OCI-LY1 (cell line): ENCODE results near the gene CMIP.

Experiments
- H2AFZ ChIP-seq: fragments of 200-600 bp; sonication (generic), shearing (Covaris generic); 2 replicates; pipeline ENCODE4 v1.6.0; 2014; ENCODE audit warnings: antibody characterized with exemption, mild to moderate bottlenecking, low read length
- H3F3A ChIP-seq: fragments of 200-600 bp; sonication (generic), shearing (Covaris generic); 2 replicates; pipeline ENCODE4 v1.6.0; 2014; ENCODE audit warnings: mild to moderate bottlenecking, antibody characterized with exemption, low read length, moderate library complexity; ENCODE audit not compliant: insufficient read depth
- H3K27ac ChIP-seq: fragments of 200-600 bp; sonication (generic); 2 replicates; pipeline ENCODE4 v1.5.1; 2014; ENCODE audit warnings: low read length, mixed run types, mild to moderate bottlenecking, low read depth; ENCODE audit not compliant: poor library complexity, severe bottlenecking
- H3K27me3 ChIP-seq: fragments of 200-600 bp; sonication (generic); 2 replicates; pipeline ENCODE4 v1.6.0; 2014; ENCODE audit warnings: antibody characterized with exemption, mild to moderate bottlenecking, low read length, moderate library complexity; ENCODE audit not compliant: insufficient read depth
- H3K36me3 ChIP-seq: fragments of 200-600 bp; sonication (generic); 2 replicates; pipeline ENCODE4 v1.6.1; 2014; ENCODE audit warnings: mild to moderate bottlenecking, antibody characterized with exemption, low read length, moderate library complexity, mixed read lengths; ENCODE audit not compliant: insufficient read depth
- H3K4me1 ChIP-seq: fragments of 200-600 bp; sonication (generic); 2 replicates; pipeline ENCODE4 v1.5.1; 2014; ENCODE audit warnings: mild to moderate bottlenecking, low read length, moderate library complexity; ENCODE audit not compliant: insufficient read depth, severe bottlenecking
- H3K4me2 ChIP-seq: fragments of 200-600 bp; sonication (generic), shearing (Covaris generic); 2 replicates; pipeline ENCODE4 v1.6.1; 2014; ENCODE audit warnings: low read length
- H3K4me3 ChIP-seq: fragments of 200-600 bp; sonication (generic); 2 replicates; pipeline ENCODE4 v1.5.1; 2014; ENCODE audit warnings: low read length, low read depth, mild to moderate bottlenecking, mixed read lengths; ENCODE audit not compliant: poor library complexity, severe bottlenecking
- H3K79me2 ChIP-seq: fragments of 200-600 bp; shearing (Covaris generic); 2 replicates; pipeline ENCODE4 v1.6.1; 2016; ENCODE audit warnings: mixed run types, low read length, mixed read lengths; ENCODE audit not compliant: insufficient read depth
- H3K9ac ChIP-seq: fragments of 200-600 bp; sonication (generic), shearing (Covaris generic); 2 replicates; pipeline ENCODE4 v1.6.1; 2014; ENCODE audit warnings: mild to moderate bottlenecking, low read length, mixed read lengths
- H3K9me2 ChIP-seq: fragments of 200-600 bp; sonication (generic), shearing (Covaris generic); 2 replicates; pipeline ENCODE4 v1.6.1; 2014; ENCODE audit warnings: low read depth, mild to moderate bottlenecking, low read length, mixed read lengths
- H3K9me3 ChIP-seq: fragments of 200-600 bp; shearing (Covaris generic); 2 replicates; pipeline ENCODE4 v1.6.1; 2014; ENCODE audit warnings: low read length, mixed read lengths
- H4K20me1 ChIP-seq: fragments of 200-600 bp; sonication (generic), shearing (Covaris generic); 2 replicates; pipeline ENCODE4 v1.6.0; 2016; ENCODE audit warnings: mild to moderate bottlenecking, low read length; ENCODE audit not compliant: insufficient read depth
- EZH2 ChIP-seq: fragments of 200-600 bp; sonication (generic), shearing (Covaris generic); IDR thresholded peaks from 2 replicates; pipeline ENCODE4 v1.8.0; 2017; ENCODE audit warnings: borderline replicate concordance, mixed run types, mild to moderate bottlenecking, antibody characterized with exemption, low read length, moderate library complexity, mixed read lengths
- TF ChIP-seq, protein P1 (sequence below): fragments of 200-600 bp; sonication (generic), shearing (Covaris generic); IDR thresholded peaks from 2 replicates; pipeline ENCODE4 v1.5.1; 2017; ENCODE audit warnings: mild to moderate bottlenecking, antibody characterized with exemption, low read length, moderate library complexity, mixed read lengths

Gene CMIP

DNA sequence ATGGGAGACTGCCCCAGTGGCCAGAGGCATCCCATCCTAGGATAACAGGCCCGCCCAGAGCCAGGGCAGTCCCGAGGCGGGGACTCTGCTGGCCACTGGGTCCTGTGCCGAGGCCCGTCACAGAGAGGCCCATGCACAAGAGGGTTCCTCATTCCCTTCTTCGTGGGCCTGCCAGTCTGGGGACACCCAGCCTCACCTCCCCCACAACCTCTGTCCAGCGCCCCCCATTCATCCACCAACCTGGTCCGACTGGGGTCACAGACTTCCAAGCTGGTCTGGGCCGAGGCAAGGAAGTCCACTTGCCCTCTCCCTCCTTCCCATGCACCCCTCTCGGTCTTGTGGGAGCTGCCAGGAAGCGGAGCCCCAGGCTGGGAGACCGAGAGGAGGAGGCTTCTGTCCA, 240.3 kb downstream of the CMIP start:
- TF ChIP-seq EZH2: no peak
- TF ChIP-seq, protein P1, sequence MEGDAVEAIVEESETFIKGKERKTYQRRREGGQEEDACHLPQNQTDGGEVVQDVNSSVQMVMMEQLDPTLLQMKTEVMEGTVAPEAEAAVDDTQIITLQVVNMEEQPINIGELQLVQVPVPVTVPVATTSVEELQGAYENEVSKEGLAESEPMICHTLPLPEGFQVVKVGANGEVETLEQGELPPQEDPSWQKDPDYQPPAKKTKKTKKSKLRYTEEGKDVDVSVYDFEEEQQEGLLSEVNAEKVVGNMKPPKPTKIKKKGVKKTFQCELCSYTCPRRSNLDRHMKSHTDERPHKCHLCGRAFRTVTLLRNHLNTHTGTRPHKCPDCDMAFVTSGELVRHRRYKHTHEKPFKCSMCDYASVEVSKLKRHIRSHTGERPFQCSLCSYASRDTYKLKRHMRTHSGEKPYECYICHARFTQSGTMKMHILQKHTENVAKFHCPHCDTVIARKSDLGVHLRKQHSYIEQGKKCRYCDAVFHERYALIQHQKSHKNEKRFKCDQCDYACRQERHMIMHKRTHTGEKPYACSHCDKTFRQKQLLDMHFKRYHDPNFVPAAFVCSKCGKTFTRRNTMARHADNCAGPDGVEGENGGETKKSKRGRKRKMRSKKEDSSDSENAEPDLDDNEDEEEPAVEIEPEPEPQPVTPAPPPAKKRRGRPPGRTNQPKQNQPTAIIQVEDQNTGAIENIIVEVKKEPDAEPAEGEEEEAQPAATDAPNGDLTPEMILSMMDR: no peak
- H3K79me2 ChIP-seq: no peaks in the 10 kb centered on the region
- H4K20me1 ChIP-seq: no peaks in the 10 kb centered on the region
- peak overlapping the region; percentile 95 for H3K27ac ChIP-seq
- no peak overlapping the region for H3K9ac ChIP-seq
- H3F3A ChIP-seq: no peaks in the 10 kb centered on the region
- H3K9me3 ChIP-seq: no peaks in the 10 kb centered on the region
- H3K4me2 ChIP-seq: no peak overlapping the region
- no peaks in the 10 kb centered on the region for H3K9me2 ChIP-seq
- H3K27me3 ChIP-seq: no peaks in the 10 kb centered on the region
- H2AFZ ChIP-seq: no peak overlapping the region
- no peak overlapping the region for H3K4me3 ChIP-seq
- H3K36me3 ChIP-seq: peaks cover 25% of the 10 kb centered on the region
- peaks cover 29% of the 10 kb centered on the region for H3K4me1 ChIP-seq

DNA sequence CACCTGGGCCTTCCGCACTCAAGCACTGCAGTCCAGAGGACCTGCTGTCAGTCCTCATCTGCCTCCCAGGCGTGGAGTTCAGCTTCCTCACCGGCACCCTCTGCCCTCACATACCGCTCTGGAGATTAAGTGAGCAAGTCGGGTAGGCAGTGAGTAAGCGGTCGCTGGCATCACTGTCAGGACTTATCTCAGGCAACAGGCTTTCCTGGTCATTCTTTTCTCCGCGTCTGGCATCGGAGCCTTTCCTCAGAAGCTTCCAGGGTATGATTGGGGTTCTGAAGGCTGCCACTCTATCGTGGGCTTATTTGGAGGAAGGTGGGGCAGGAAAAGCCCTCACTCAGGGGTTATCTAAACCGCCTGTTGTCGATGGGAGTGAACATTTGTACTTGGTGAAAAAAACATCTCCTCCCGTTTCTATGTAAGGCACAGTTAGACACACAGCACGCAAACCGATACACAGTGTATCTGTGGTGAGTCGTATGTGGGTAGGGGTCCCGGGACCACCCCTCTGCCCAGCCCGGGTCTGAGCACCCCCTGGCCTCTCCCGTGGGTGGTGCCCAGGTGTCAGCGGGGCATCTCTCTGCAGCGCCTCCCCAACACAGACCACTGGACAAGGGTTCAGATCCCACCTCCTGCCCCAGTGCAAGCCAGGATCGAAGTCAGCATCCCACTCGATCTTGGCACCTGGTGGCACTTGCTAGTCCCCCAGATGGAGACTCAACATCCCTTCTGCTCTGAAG, 242.0 kb downstream of the CMIP start:
- Histone ChIP-seq H3K4me3 (no peak overlapping the region), H3K4me2 (no peak overlapping the region), H3K27me3 (no peaks in the 10 kb centered on the region), H4K20me1 (no peaks in the 10 kb centered on the region), H3K9me2 (no peaks in the 10 kb centered on the region), H3K79me2 (no peaks in the 10 kb centered on the region), H3K4me1 (peaks cover 29% of the 10 kb centered on the region), H2AFZ (no peak overlapping the region), H3K9ac (no peak overlapping the region; the same call in 1 of the 2 replicates), H3F3A (no peaks in the 10 kb centered on the region), H3K27ac (peak overlapping the region; percentile 95), H3K9me3 (no peaks in the 10 kb centered on the region), H3K36me3 (peaks cover 14% of the 10 kb centered on the region)
- TF ChIP-seq EZH2: no peak
- TF ChIP-seq, protein P1: no peak

DNA sequence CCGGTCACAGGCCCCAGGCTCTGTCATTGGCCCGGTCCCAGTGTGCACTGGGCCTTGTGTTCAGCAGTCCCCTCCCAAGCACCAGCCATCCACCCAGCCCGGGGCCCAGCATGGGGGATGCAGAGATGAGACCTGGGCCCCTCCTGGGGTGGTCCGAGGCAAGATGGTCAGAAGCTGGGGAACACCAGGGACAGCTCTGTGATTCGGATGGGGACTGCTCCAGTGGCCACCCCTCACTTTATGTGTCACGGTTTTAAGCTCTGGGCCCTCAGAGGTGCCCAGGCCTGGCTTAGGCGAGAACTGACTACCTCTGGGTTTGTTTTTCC, 242.5 kb downstream of the CMIP start:
- Histone ChIP-seq H3K36me3 (peaks cover 17% of the 10 kb centered on the region), H4K20me1 (no peaks in the 10 kb centered on the region)
- TF ChIP-seq EZH2: no peak
- TF ChIP-seq, protein P1: no peak

More for the DNA sequence above, 242.5 kb downstream of the CMIP start:
- Histone ChIP-seq H3K9me3 (no peaks in the 10 kb centered on the region), H3K4me2 (no peak overlapping the region), H3K27ac (peak overlapping the region; percentile 95), H3K4me1 (peaks cover 29% of the 10 kb centered on the region), H3K27me3 (no peaks in the 10 kb centered on the region), H2AFZ (no peak overlapping the region), H3K9me2 (no peaks in the 10 kb centered on the region), H3K9ac (no peak overlapping the region; the same call in 1 of the 2 replicates), H3K79me2 (no peaks in the 10 kb centered on the region), H3F3A (no peaks in the 10 kb centered on the region), H3K4me3 (no peak overlapping the region)
